T-cell (primary cell): ENCODE results near the gene RET. TPM values are rescaled to one million over a fixed set of nuclear protein-coding genes. Genes with fewer than 3 reads are reported as not detected.
A peak's percentile ranks its signal among the peaks of the same experiment; 100 is the strongest.

ENCODE experiments used
- ATAC-seq, 4 experiments: fragments of 200-7000 bp in 3 of 4; fragments of 150-1000 bp in 1 of 4; cut with Tn5 transposase; replicated peaks in 1 of 4; 1 replicate in 3 of 4; 2 replicates in 1 of 4; pipeline ENCODE4 v1.10.0; 2021; ENCODE audit warnings: moderate library complexity in 3 of 4, mild to moderate bottlenecking in 2 of 4, moderate number of reproducible peaks in 1 of 4
- CTCF ChIA-PET, 2 donors: fragments of 300-600 bp; sonication (Branson Sonifier 250); formaldehyde crosslinking; loops; one replicate each; lab custom pipeline; 2022; ENCODE audit warnings: antibody characterized with exemption in 2 of 2; lab: Charles Lee
- POLR2A ChIA-PET, 2 donors: fragments of 300-600 bp; sonication (Branson Sonifier 250); formaldehyde crosslinking; loops; one replicate each; lab custom pipeline; 2022; ENCODE audit warnings: antibody characterized with exemption in 2 of 2; lab: Charles Lee
- DNase-seq, 35 experiments: peaks; one replicate each; pipeline versions ENCODE4 v3.0.0 to v3.0.0-alpha.2; 2013 to 2023
- H3K27ac ChIP-seq: one replicate; pipeline ENCODE4 v1.5.1; 2013; ENCODE audit warnings: low read length
- H3K27me3 ChIP-seq, 2 experiments: replicated peaks in 1 of 2; 1 replicate in 1 of 2; 2 replicates in 1 of 2; pipeline versions ENCODE4 v1.6.1 to v1.7.0; 2013; ENCODE audit warnings: low read length in 1 of 2, mixed read lengths in 1 of 2; ENCODE audit not compliant: control insufficient read depth in 2 of 2, insufficient read depth in 2 of 2; ENCODE audit errors: extremely low read depth in 1 of 2
- H3K36me3 ChIP-seq, 2 donors: 1 replicate in 1 of 2; 2 replicates in 1 of 2; pipeline versions ENCODE4 v1.6.1 to v1.7.0; 2013; ENCODE audit warnings: low read length in 1 of 2; ENCODE audit not compliant: control insufficient read depth in 2 of 2, insufficient read depth in 1 of 2; ENCODE audit errors: extremely low read depth in 1 of 2
- H3K4me1 ChIP-seq, 2 experiments: 1 replicate in 1 of 2; 2 replicates in 1 of 2; pipeline versions ENCODE4 v1.6.1 to v1.7.0; 2013; ENCODE audit warnings: low read length in 2 of 2, mixed read lengths in 1 of 2; ENCODE audit not compliant: insufficient read depth in 2 of 2, control insufficient read depth in 1 of 2; ENCODE audit errors: extremely low read depth in 1 of 2
- H3K4me3 ChIP-seq, 2 donors: 1 replicate in 1 of 2; 2 replicates in 1 of 2; pipeline versions ENCODE4 v1.5.1 to v1.7.0; 2013; ENCODE audit warnings: mild to moderate bottlenecking in 2 of 2, low read length in 1 of 2, moderate library complexity in 1 of 2; ENCODE audit not compliant: control insufficient read depth in 1 of 2; ENCODE audit errors: extremely low read depth in 1 of 2
- H3K9me3 ChIP-seq: 2 replicates; pipeline ENCODE4 v1.7.0; 2013
- H3K27ac Mint-ChIP-seq, 2 donors: one replicate each; pipeline ENCODE4 v1.8.0; 2020 to 2021; ENCODE audit warnings: mild to moderate bottlenecking in 2 of 2, mixed read lengths in 2 of 2
- H3K27me3 Mint-ChIP-seq, 2 donors: one replicate each; pipeline ENCODE4 v1.8.0; 2021 to 2022; ENCODE audit warnings: mixed read lengths in 2 of 2
- H3K36me3 Mint-ChIP-seq: one replicate; pipeline ENCODE4 v1.8.0; 2021; ENCODE audit warnings: mixed read lengths
- H3K4me1 Mint-ChIP-seq, 3 donors: one replicate each; pipeline ENCODE4 v1.8.0; 2020 to 2022; ENCODE audit warnings: mixed read lengths in 3 of 3, mild to moderate bottlenecking in 1 of 3
- H3K4me3 Mint-ChIP-seq, 3 donors: one replicate each; pipeline ENCODE4 v1.8.0; 2020 to 2022; ENCODE audit warnings: mild to moderate bottlenecking in 3 of 3, mixed read lengths in 3 of 3, moderate library complexity in 3 of 3
- H3K9me3 Mint-ChIP-seq, 3 donors: one replicate each; pipeline ENCODE4 v1.8.0; 2020 to 2022; ENCODE audit warnings: mixed read lengths in 3 of 3
- WGBS: methylation state at CpG from one replicate; pipeline ENCODE4 v1.1.5; 2013; ENCODE audit warnings: missing lambda C conversion rate; ENCODE audit not compliant: insufficient coverage; 5-methylcytosine and 5-hydroxymethylcytosine counted together
- total RNA-seq, 35 experiments: library from RNA in 6 of 35; stranded (reverse) in 6 of 35; fragments of 120-200 nt in 1 of 35; gene quantifications; one replicate each; pipeline versions ENCODE4 v1.2.1 to v1.2.4 and lab custom pipeline; 2013 to 2026

Gene RET
- total RNA-seq, 5 donors from 2014 or later (not counting 1 experiment from before 2014, with no cell fraction given) = 0.13 to 0.25 (median 0.15) TPM; not detected in 2

DNA sequence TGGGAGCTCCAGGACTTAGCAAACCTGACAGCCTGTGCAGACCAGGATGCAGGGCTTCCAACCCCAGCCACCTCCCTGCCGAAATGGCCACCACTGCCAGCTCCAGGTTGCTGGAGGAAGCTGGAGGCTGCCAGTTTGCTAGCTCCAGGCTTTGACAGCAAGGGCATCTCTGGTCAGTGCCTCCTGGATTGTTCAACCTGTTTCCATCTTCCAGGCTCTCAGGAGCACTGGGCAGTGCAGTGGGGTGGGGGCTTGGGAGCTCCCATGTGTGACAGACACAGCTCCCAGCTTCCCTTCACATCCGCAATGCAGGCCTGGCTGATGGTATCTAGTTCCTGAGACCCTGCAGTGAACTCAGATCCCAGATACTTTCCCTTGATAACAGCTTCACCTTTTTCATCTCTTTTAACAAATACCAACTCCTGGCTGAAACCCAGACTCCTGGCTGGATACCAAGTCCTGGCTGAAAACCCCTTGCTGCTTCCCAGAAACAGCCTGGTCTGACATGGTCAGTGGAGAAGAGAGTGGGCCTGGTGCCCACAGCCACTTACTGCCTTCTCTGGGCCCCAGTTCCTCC, 20.8 kb upstream of the RET start:
- H3K27ac Mint-ChIP-seq = no peak overlapping the region
- Histone ChIP-seq H3K36me3 (no peaks in the 10 kb centered on the region), H3K9me3 (no peaks in the 10 kb centered on the region), H3K27me3 (peaks cover 0 to 38% of the 10 kb centered on the region in 2 experiments), H3K4me3 (no peak overlapping the region), H3K4me1 (no peaks in the 10 kb centered on the region), H3K27ac (no peak overlapping the region)
- H3K36me3 Mint-ChIP-seq = no peaks in the 10 kb centered on the region
- 60% methylated on average over 1 of the region's 2 CpGs for WGBS
- DNase-seq (peak in 1 of 35 experiments; percentile 2), ATAC-seq (no peak)
- H3K4me3 Mint-ChIP-seq = no peak overlapping the region
- POLR2A ChIA-PET = no interaction called here
- no peaks in the 10 kb centered on the region for H3K9me3 Mint-ChIP-seq
- H3K4me1 Mint-ChIP-seq = no peaks in the 10 kb centered on the region
- H3K27me3 Mint-ChIP-seq = peaks cover 21 to 23% of the 10 kb centered on the region in 2 donors
- CTCF ChIA-PET = no interaction called here

DNA sequence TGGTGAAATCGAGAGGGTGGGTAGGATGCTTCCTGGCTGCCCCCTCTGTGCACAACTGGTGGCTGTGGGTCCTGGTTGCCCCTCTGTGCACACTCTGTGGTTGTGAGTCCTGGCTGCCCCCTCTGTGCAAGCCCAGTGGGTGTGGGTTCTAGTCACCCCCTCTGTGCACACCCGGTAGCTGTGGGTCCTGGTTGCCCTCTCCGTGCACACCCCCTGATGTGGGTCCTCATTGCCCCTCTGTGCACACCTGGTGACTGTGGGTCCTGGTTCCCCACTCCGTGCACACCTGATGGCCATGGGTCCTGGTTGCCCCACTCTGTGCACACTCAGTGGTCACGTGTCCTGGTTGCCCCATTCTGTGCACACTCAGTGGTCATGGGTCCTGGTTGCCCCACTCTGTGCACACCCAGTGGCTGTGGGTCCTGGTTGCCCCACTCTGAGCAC, 20.3 kb upstream of the RET start:
- Histone ChIP-seq H3K4me1 (no peaks in the 10 kb centered on the region), H3K4me3 (no peak overlapping the region), H3K27ac (no peak overlapping the region), H3K36me3 (no peaks in the 10 kb centered on the region), H3K9me3 (no peaks in the 10 kb centered on the region), H3K27me3 (peaks cover 0 to 35% of the 10 kb centered on the region in 2 experiments)
- DNase-seq (peak in 1 of 35 experiments; percentile 2), ATAC-seq (no peak)
- Mint-ChIP-seq H3K27me3 (peaks cover 21 to 23% of the 10 kb centered on the region in 2 donors), H3K27ac (no peak overlapping the region), H3K4me1 (no peaks in the 10 kb centered on the region), H3K9me3 (no peaks in the 10 kb centered on the region), H3K36me3 (no peaks in the 10 kb centered on the region), H3K4me3 (no peak overlapping the region)
- WGBS = 63% methylated on average over 5 of the region's 5 CpGs
- ChIA-PET POLR2A (no interaction called here), CTCF (no interaction called here)

DNA sequence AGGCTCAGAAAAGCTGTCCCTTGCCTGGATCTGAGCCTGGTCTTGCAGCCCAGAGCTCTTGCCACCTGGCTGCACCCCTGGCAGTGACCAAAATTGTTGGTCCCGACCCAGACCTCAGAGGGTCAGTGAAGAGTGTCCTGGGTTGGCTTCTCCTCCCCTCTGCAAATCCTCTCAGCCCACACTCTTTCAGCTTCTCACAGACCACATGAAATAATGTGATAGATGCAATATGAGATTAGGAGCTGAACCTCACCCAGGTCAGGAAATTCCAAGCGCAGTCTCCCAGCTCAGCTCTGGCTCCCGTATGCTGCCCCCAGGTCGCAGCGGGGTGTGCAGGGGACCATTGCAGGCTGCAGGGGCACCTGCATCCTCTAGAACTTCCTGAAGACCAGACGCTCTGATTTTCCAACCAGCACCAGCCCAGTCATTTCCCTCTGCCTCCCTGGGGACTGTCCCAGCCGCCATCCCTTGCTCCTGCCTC, 19.6 kb upstream of the RET start:
- no peaks in the 10 kb centered on the region for H3K9me3 Mint-ChIP-seq
- H3K36me3 Mint-ChIP-seq = no peaks in the 10 kb centered on the region
- H3K4me3 ChIP-seq = no peak overlapping the region
- H3K27ac ChIP-seq = no peak overlapping the region
- 35% methylated on average over 6 of the region's 7 CpGs for WGBS
- H3K4me1 Mint-ChIP-seq = no peaks in the 10 kb centered on the region
- ATAC-seq (no peak), DNase-seq (no peak)
- no peak overlapping the region for H3K27ac Mint-ChIP-seq
- H3K9me3 ChIP-seq = no peaks in the 10 kb centered on the region
- peaks cover 0 to 36% of the 10 kb centered on the region in 2 experiments for H3K27me3 ChIP-seq
- CTCF ChIA-PET = no interaction called here
- H3K4me3 Mint-ChIP-seq = no peak overlapping the region
- peaks cover 21 to 23% of the 10 kb centered on the region in 2 donors for H3K27me3 Mint-ChIP-seq
- H3K36me3 ChIP-seq = no peaks in the 10 kb centered on the region
- POLR2A ChIA-PET = no interaction called here
- H3K4me1 ChIP-seq = no peaks in the 10 kb centered on the region

DNA sequence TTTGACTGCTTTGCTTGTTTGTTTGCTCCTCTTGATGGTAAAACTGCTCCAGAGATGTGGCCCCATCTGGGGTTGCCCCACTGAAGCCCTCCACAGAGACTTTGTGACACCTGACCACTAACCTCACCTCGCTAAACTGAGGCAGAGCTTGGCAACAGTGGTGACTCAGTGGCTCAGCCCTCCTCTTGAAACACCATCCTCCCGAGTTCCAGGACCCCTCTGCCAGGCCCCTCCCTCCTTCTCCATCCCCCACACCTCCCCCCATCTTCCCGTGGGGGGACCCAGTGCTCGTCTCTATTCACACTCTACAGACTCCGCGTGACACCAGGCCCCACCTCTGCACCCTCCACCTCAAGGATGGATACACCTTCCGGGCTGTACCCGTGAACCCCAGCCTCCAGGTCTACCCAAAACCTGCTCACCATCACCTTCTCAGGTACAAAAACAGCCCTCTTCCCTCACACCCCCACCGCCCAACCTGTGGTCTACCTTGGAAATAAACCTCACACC, 19.0 kb upstream of the RET start:
- Histone ChIP-seq H3K9me3 (no peaks in the 10 kb centered on the region), H3K4me1 (no peaks in the 10 kb centered on the region), H3K27ac (no peak overlapping the region), H3K27me3 (peaks cover 0 to 42% of the 10 kb centered on the region in 2 experiments), H3K4me3 (no peak overlapping the region), H3K36me3 (no peaks in the 10 kb centered on the region)
- 73% methylated on average over 8 of the region's 9 CpGs for WGBS
- CTCF ChIA-PET = no interaction called here
- Mint-ChIP-seq H3K27me3 (peaks cover 19 to 23% of the 10 kb centered on the region in 2 donors), H3K4me1 (no peaks in the 10 kb centered on the region), H3K36me3 (no peaks in the 10 kb centered on the region), H3K9me3 (no peaks in the 10 kb centered on the region), H3K4me3 (no peak overlapping the region), H3K27ac (no peak overlapping the region)
- POLR2A ChIA-PET = no interaction called here
- DNase-seq (no peak), ATAC-seq (no peak)

DNA sequence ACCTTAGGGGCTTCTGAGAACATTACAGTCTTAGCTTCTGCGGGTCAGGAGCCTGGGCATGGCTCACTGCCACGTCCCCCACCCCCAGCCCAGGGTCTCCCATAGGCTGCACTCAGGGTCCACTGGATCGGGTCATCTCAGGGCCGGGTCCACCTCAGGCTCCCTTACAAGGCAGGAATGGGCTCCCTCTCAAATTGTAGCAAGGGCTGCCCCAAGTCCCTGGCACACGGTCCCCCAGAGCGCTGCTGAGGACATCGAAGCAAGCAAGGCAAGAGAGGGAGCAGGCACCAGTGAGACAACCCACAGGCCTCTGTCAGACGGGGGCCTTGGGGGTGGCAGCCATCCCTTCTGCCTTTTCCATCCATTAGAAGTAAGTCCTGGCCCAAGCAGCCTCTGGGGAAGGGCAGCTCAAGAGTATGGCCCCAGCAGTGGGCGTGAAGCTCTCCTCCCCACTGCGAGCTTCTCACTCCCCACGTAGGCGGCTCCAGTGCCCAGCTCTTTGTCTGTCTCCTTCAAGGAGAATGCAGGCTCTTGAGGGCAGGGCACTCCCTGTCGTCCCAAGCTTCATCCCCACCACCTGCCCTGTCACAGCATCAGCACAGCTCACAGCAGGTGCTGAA, 18.0 kb upstream of the RET start:
- H3K9me3 ChIP-seq = no peaks in the 10 kb centered on the region
- DNase-seq (no peak), ATAC-seq (no peak)
- no peaks in the 10 kb centered on the region for H3K36me3 Mint-ChIP-seq
- no peak overlapping the region for H3K4me3 ChIP-seq
- no peak overlapping the region for H3K27ac ChIP-seq
- no peak overlapping the region for H3K27ac Mint-ChIP-seq
- ChIA-PET POLR2A (no interaction called here), CTCF (no interaction called here)
- no peaks in the 10 kb centered on the region for H3K4me1 Mint-ChIP-seq
- peaks cover 16 to 23% of the 10 kb centered on the region in 2 donors for H3K27me3 Mint-ChIP-seq
- no peak overlapping the region for H3K4me3 Mint-ChIP-seq
- no peaks in the 10 kb centered on the region for H3K4me1 ChIP-seq
- WGBS = 84% methylated on average over 12 of the region's 13 CpGs
- H3K9me3 Mint-ChIP-seq = no peaks in the 10 kb centered on the region
- no peaks in the 10 kb centered on the region for H3K36me3 ChIP-seq
- peaks cover 0 to 44% of the 10 kb centered on the region in 2 experiments for H3K27me3 ChIP-seq

DNA sequence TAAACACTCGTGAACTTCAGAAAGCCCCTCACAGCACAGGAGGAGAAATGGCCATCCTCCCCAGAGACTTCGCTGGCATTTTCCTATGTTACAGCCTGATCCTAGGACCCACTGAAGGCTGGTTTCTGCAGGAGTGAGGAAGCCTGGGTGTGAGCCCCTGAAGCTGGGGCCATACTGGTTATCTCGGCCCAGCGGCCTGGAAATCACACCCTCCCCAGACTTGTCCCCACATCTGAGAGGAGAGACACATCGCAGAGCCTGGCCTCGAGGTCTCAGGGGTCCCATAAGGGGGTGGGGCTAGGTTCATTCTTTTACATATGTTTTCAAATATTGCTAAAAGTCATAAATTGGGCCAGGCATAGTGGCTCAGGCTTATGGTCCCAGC, 17.5 kb upstream of the RET start:
- WGBS = no CpG with 5 or more reads among the region's 6 CpGs
- ChIA-PET POLR2A (no interaction called here), CTCF (no interaction called here)
- ATAC-seq = no peak
- H3K4me1 ChIP-seq = no peaks in the 10 kb centered on the region
- no peaks in the 10 kb centered on the region for H3K36me3 Mint-ChIP-seq
- H3K36me3 ChIP-seq = no peaks in the 10 kb centered on the region
- H3K27ac ChIP-seq = no peak overlapping the region
- no peaks in the 10 kb centered on the region for H3K9me3 Mint-ChIP-seq
- H3K9me3 ChIP-seq = no peaks in the 10 kb centered on the region
- H3K27me3 Mint-ChIP-seq = peaks cover 16 to 23% of the 10 kb centered on the region in 2 donors
- H3K27me3 ChIP-seq = peaks cover 0 to 44% of the 10 kb centered on the region in 2 experiments
- no peak overlapping the region for H3K4me3 Mint-ChIP-seq
- H3K27ac Mint-ChIP-seq = no peak overlapping the region
- DNase-seq = no peak
- H3K4me1 Mint-ChIP-seq = no peaks in the 10 kb centered on the region
- H3K4me3 ChIP-seq = no peak overlapping the region
